Pancreas (tissue), 10 donors: ENCODE measurements around the gene TENT5C. TPM values are rescaled to one million over a fixed set of nuclear protein-coding genes. Genes with fewer than 3 reads are reported as not detected.

ENCODE experiments used
- ATAC-seq, 4 donors: fragments of 200-7000 bp; cut with Tn5 transposase; one replicate each; pipeline versions ENCODE4 v1.8.0 to v1.9.1; 2020; ENCODE audit warnings: mild to moderate bottlenecking in 4 of 4, moderate library complexity in 4 of 4
- DNase-seq, 6 donors: peaks; one replicate each; pipeline ENCODE4 v3.0.0-alpha.2; 2020
- FAIRE-seq: peaks from 2 replicates; lab custom pipeline; 2012; peaks lifted over from hg19 to GRCh38; lab: Jason Lieb, UNC
- H3K27ac ChIP-seq, 4 donors: fragments of 200-600 bp; sonication (generic); 1 replicate in 3 of 4; 2 replicates in 1 of 4; pipeline versions ENCODE4 v1.5.0 to v1.8.0; 2020
- H3K27me3 ChIP-seq, 4 donors: fragments of 200-600 bp; one replicate each; pipeline ENCODE4 v1.8.0; 2021
- H3K36me3 ChIP-seq, 3 donors: fragments of 200-600 bp; sonication (generic) in 1 of 3; one replicate each; pipeline versions ENCODE4 v1.5.0 to v1.8.0; 2020 to 2021
- H3K4me1 ChIP-seq, 3 donors: fragments of 200-600 bp; one replicate each; pipeline ENCODE4 v1.8.0; 2021
- H3K4me3 ChIP-seq, 4 donors: fragments of 200-600 bp; sonication (generic) in 2 of 4; one replicate each; pipeline versions ENCODE4 v1.5.0 to v1.8.0; 2020 to 2021
- H3K9me3 ChIP-seq, 4 donors: fragments of 200-600 bp; one replicate each; pipeline ENCODE4 v1.8.0; 2021
- CTCF ChIP-seq, 4 donors: fragments of 200-600 bp; sonication (generic) in 3 of 4; IDR thresholded peaks; one replicate each; pipeline versions ENCODE4 v1.5.0 to v1.8.0; 2021; ENCODE audit warnings: antibody characterized with exemption in 4 of 4
- WGBS, 2 donors: extraction: QIAGEN DNeasy Blood & Tissue Kit; methylation state at CpG; one replicate each; pipeline ENCODE4 v1.1.7; 2013; 5-methylcytosine and 5-hydroxymethylcytosine counted together
- intact Hi-C, 3 donors: fragments of 100-400 bp; cut with DNase I; formaldehyde crosslinking; loops; one replicate each; pipeline versions ENCODE4 v1.11.1 to v1.14.2; 2022
- polyA plus RNA-seq, 2 donors: library from polyadenylated mRNA; stranded (reverse); fragments of 200-250 nt; gene quantifications; one replicate each; pipeline ENCODE4 v1.2.3, GENCODE V29; 2013
- total RNA-seq, 6 donors: library from RNA; stranded (reverse); fragmentation: NEBNext Ultra II Directional in 4 of 6; extraction: Animal tissue kit (Norgen Biotek cat#: 25700) in 4 of 6; gene quantifications; one replicate each; pipeline versions ENCODE4 v1.2.1 to v1.2.4, GENCODE V29; 2021 to 2023
- donor health status: healthy with polysubstance abuse.
- donor health status: DM: no; HTN: no; CAD: no; lungs with moderate emphysema.
- donor health status: DM: no; HTN: no; CAD: no.
- donor health status: control.
- donor health status: control.
- donor health status: Bipolar disorder and iron deficiency.
- donor health status: DM: yes; HTN: yes; CAD: no.
- donor health status: DM: no; HTN: no; CAD: no.
- donor health status: DM: no; HTN: no; CAD: no.
- donor health status: DM: yes; HTN: yes; CAD: no.

The TENT5C gene
- total and polyA plus RNA-seq, 8 donors: 6.7 to 68.1 (median 31.5) TPM

DNA sequence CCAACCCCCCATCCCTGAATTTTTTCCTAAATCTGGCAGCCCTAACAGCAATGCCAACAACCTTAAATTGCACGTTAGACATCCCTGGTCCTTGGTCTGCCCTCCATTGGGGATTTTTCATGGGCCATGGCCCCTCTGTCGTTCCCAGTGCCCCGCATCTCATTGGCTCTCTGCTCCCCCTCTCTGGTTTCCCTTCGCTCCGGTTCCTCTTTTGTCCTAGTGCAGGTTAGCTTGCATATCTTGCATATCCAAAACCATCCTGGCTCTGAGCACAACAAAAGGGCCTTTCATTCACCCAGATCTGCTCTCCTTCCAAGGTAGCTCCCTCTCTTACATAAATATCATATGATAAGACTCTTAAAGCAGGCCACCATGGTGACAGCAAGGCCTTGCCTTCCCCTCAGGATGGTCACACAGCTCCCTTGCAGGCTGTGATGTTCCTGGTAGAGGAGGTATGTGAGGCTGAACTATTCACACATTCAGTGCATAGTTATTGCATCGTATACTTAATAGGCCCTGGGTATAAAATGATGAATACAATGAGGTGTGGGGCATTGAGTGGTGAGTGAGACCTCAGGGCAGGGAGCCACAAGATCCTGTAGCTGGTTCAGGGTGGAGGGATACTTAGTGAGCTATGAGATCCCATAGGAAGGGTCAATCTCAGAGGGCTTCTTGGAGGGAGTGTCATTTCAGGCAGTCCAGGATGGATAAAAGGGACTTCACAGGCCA, 45.2 kb downstream of the TENT5C start:
- H3K4me3 ChIP-seq: no peak overlapping the region
- no peaks in the 10 kb centered on the region for H3K27me3 ChIP-seq
- no peak for ATAC-seq
- intact Hi-C loops: no loop called here
- no peak for FAIRE-seq
- DNase-seq: no peak
- no peaks in the 10 kb centered on the region for H3K9me3 ChIP-seq
- no peak overlapping the region for H3K27ac ChIP-seq
- H3K36me3 ChIP-seq: no peaks in the 10 kb centered on the region
- 82 to 94% methylated on average over 6 of the region's 6 CpGs for WGBS, 2 donors
- TF ChIP-seq CTCF (IDR thresholded peaks at IDR 0.05): no peak
- H3K4me1 ChIP-seq: peaks cover 0 to 14% (median 0%) of the 10 kb centered on the region in 3 donors

- H3K4me1 ChIP-seq: peaks cover 0 to 16% (median 0%) of the 10 kb centered on the region in 3 donors
- 87 to 95% methylated on average over 4 of the region's 4 CpGs for WGBS, 2 donors
- no peak overlapping the region for H3K27ac ChIP-seq
- no peaks in the 10 kb centered on the region for H3K27me3 ChIP-seq
- no peak for TF ChIP-seq CTCF (IDR thresholded peaks at IDR 0.05)
- ATAC-seq (no peak), DNase-seq (no peak), FAIRE-seq (no peak)
- H3K4me3 ChIP-seq: no peak overlapping the region
- intact Hi-C loops: no loop called here
- no peaks in the 10 kb centered on the region for H3K36me3 ChIP-seq
- H3K9me3 ChIP-seq: no peaks in the 10 kb centered on the region
Observed at GRCh38 chr1:117651616-117652015, 45.8 kb downstream of the TENT5C start.

DNA sequence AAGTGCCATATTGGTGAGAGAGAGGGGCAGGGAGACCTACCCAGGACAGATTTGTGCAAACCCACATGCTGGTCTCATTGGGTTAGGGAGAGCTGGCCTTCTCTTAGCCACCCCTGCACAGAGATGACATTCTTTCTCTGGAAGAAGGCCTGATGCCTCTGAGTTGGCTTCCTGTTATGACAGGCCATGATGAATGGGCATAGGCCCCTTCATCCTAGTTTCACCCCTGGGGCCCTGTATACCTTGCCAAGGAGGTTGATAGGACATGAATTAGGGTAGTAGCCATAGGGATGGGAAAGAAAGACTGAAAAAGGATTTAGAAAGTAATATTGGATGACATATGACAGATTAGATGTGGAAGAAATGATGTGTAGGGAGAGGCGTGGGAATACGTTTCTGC, 46.6 kb downstream of the TENT5C start:
- FAIRE-seq (no peak), ATAC-seq (no peak), DNase-seq (no peak)
- Histone ChIP-seq H3K27ac (no peak overlapping the region), H3K4me3 (no peak overlapping the region), H3K4me1 (peaks cover 0 to 22% (median 0%) of the 10 kb centered on the region in 3 donors), H3K27me3 (no peaks in the 10 kb centered on the region), H3K9me3 (no peaks in the 10 kb centered on the region), H3K36me3 (no peaks in the 10 kb centered on the region)
- no peak for TF ChIP-seq CTCF (IDR thresholded peaks at IDR 0.05)
- intact Hi-C loops: no loop called here
- WGBS, 2 donors: 98 to 100% methylated on average over 2 of the region's 2 CpGs

- ATAC-seq (no peak), FAIRE-seq (no peak), DNase-seq (no peak)
- peaks cover 0 to 23% (median 0%) of the 10 kb centered on the region in 3 donors for H3K4me1 ChIP-seq
- H3K27me3 ChIP-seq: no peaks in the 10 kb centered on the region
- no peak overlapping the region for H3K27ac ChIP-seq
- TF ChIP-seq CTCF (IDR thresholded peaks at IDR 0.05): no peak
- WGBS, 2 donors: 95 to 96% methylated on average over 4 of the region's 4 CpGs
- no peak overlapping the region for H3K4me3 ChIP-seq
- no peaks in the 10 kb centered on the region for H3K36me3 ChIP-seq
- intact Hi-C loops: no loop called here
- no peaks in the 10 kb centered on the region for H3K9me3 ChIP-seq
Observed at GRCh38 chr1:117653195-117653594, 47.3 kb downstream of the TENT5C start.
